Activated CD8-positive, alpha-beta T cell treated with anti-CD3 and anti-CD28 coated beads, Interleukin-2, amount 10 ng/mL, durations not matched to agents 7 days and 5 days (primary cell): ENCODE data around the gene ZMPSTE24. TPM values are rescaled to one million over a fixed set of nuclear protein-coding genes. Genes with fewer than 3 reads are reported as not detected.
A peak's percentile ranks its signal among the peaks of the same experiment; 100 is the strongest.

Experiments used
- ATAC-seq: fragments of 150-1000 bp; cut with Tn5 transposase; one replicate; pipeline ENCODE4 v1.10.0; 2021; ENCODE audit warnings: moderate library complexity
- CTCF ChIA-PET: fragments of 350-600 bp; sonication (Branson Sonifier 250); formaldehyde crosslinking; loops from one replicate; lab custom pipeline; 2021; ENCODE audit warnings: antibody characterized with exemption; lab: Charles Lee
- POLR2A ChIA-PET: fragments of 350-600 bp; sonication (Branson Sonifier 250); formaldehyde crosslinking; loops from one replicate; lab custom pipeline; 2021; ENCODE audit warnings: antibody characterized with exemption; lab: Charles Lee
- DNase-seq: peaks from one replicate; pipeline ENCODE4 v3.0.0-alpha.2; 2020
- H3K27ac Mint-ChIP-seq: one replicate; pipeline ENCODE4 v1.8.0; 2021; ENCODE audit warnings: mild to moderate bottlenecking, mixed read lengths
- H3K27me3 Mint-ChIP-seq: one replicate; pipeline ENCODE4 v1.8.0; 2021; ENCODE audit warnings: low read depth, mixed read lengths
- H3K36me3 Mint-ChIP-seq: one replicate; pipeline ENCODE4 v1.8.0; 2021; ENCODE audit warnings: low read depth, mixed read lengths
- H3K4me1 Mint-ChIP-seq: one replicate; pipeline ENCODE4 v1.8.0; 2021; ENCODE audit warnings: low read depth, mixed read lengths
- H3K4me3 Mint-ChIP-seq: one replicate; pipeline ENCODE4 v1.8.0; 2021; ENCODE audit warnings: mild to moderate bottlenecking, mixed read lengths
- H3K9me3 Mint-ChIP-seq: one replicate; pipeline ENCODE4 v1.8.0; 2022; ENCODE audit warnings: mixed read lengths; ENCODE audit not compliant: insufficient read depth
- total RNA-seq, 2 experiments: library from RNA; stranded (reverse); gene quantifications; one replicate each; pipeline ENCODE4 v1.2.3, GENCODE V29; 2021

ZMPSTE24 gene
- total RNA-seq, 2 experiments from 2014 or later, result 28.9 to 29.8 TPM

DNA sequence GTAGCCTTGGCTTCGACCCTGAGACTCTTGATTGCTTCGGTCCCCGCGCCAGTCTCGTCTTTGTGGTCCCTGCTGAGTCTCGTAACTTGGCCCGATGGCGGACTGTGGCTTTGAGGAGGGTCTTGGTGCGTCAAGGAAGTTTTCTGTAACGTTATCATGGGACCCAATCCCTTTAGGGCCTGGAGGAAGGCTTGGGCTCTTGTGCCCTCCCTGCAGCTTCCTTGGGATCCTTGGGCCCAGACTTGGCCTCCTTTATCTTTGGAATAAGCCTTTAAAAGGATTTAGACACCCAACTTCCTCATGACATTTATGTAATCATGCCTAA, 371 bp downstream of the ZMPSTE24 start:
- ATAC-seq, result no peak
- H3K36me3 Mint-ChIP-seq, result peaks cover 45% of the 10 kb centered on the region
- H3K9me3 Mint-ChIP-seq, result no peaks in the 10 kb centered on the region
- no peak for DNase-seq
- H3K27ac Mint-ChIP-seq, result peak overlapping the region; percentile 100
- peak overlapping the region; percentile 99 for H3K4me3 Mint-ChIP-seq
- POLR2A ChIA-PET, result interaction anchor here (0.6 to 1.8 kb wide), 7 partner anchors 15 to 218 kb away, joined by 3 to 21 read pairs (median 5); partner anchors contain the start of genes CAP1 and RLF
- H3K4me1 Mint-ChIP-seq, result peaks cover 51% of the 10 kb centered on the region
- H3K27me3 Mint-ChIP-seq, result no peaks in the 10 kb centered on the region
- CTCF ChIA-PET, result interaction anchor here (1.0 to 1.3 kb wide), 2 partner anchors 75 to 126 kb away, joined by 3 to 4 read pairs; no protein-coding TSS in a partner anchor

DNA sequence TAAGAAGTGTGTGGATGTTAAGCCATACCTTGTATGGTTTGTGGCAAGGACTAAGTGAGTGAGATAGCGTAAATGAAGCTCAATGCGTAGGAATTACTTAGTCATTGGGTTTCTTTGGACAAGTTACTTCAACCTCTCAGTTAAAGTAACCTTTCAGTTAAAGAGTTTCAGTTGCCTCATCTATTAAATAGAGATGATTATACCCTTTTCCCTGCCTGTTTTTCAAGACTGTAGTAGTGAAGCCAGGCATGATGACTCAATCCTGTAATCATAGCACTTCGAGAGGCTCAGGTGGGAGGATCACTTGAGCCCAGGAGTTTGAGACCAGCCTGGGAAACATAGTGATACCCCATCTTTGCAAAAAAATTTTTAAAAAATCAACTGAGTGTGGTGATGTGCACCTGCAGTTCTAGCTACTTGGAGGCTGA, 6.3 kb downstream of the ZMPSTE24 start:
- no peak for ATAC-seq
- Mint-ChIP-seq H3K36me3 (peaks cover 44% of the 10 kb centered on the region), H3K27ac (no peak overlapping the region), H3K9me3 (no peaks in the 10 kb centered on the region), H3K4me3 (no peak overlapping the region), H3K4me1 (peaks cover 33% of the 10 kb centered on the region), H3K27me3 (no peaks in the 10 kb centered on the region)
- ChIA-PET CTCF (interaction anchor here (1.0 to 2.2 kb wide), 5 partner anchors 9 to 120 kb away, joined by 3 to 7 read pairs (median 4); no protein-coding TSS in a partner anchor), POLR2A (interaction anchor here (1.4 kb wide), 1 partner anchor 51 kb away, joined by 4 read pairs; no protein-coding TSS in a partner anchor)
- no peak for DNase-seq

GRCh38 chr1:40265298-40265697, 7.3 kb downstream of the ZMPSTE24 start:
- POLR2A ChIA-PET, result interaction anchor here (1.4 kb wide), 1 partner anchor 50 kb away, joined by 4 read pairs; no protein-coding TSS in a partner anchor
- Mint-ChIP-seq H3K36me3 (peaks cover 45% of the 10 kb centered on the region), H3K27ac (no peak overlapping the region), H3K27me3 (no peaks in the 10 kb centered on the region), H3K4me1 (peaks cover 26% of the 10 kb centered on the region), H3K9me3 (no peaks in the 10 kb centered on the region), H3K4me3 (no peak overlapping the region)
- DNase-seq, result no peak
- CTCF ChIA-PET, result interaction anchor here (1.0 to 2.2 kb wide), 4 partner anchors 24 to 112 kb away, joined by 3 to 9 read pairs (median 6); no protein-coding TSS in a partner anchor
- no peak for ATAC-seq

GRCh38 chr1:40265919-40266318, 7.9 kb downstream of the ZMPSTE24 start:
- Mint-ChIP-seq H3K36me3 (peaks cover 44% of the 10 kb centered on the region), H3K27me3 (no peaks in the 10 kb centered on the region), H3K27ac (no peak overlapping the region), H3K4me3 (no peak overlapping the region), H3K9me3 (no peaks in the 10 kb centered on the region), H3K4me1 (peaks cover 20% of the 10 kb centered on the region)
- DNase-seq (no peak), ATAC-seq (no peak)
- ChIA-PET POLR2A (interaction anchor here (0.6 kb wide), 1 partner anchor 9 kb away, joined by 3 read pairs; no protein-coding TSS in a partner anchor), CTCF (interaction anchor here (0.8 to 2.2 kb wide), 5 partner anchors 49 to 113 kb away, joined by 3 to 9 read pairs (median 4); no protein-coding TSS in a partner anchor)

GRCh38 chr1:40266786-40267535, 8.9 kb downstream of the ZMPSTE24 start:
- Mint-ChIP-seq H3K4me3 (no peak overlapping the region), H3K27ac (no peak overlapping the region), H3K27me3 (no peaks in the 10 kb centered on the region), H3K9me3 (no peaks in the 10 kb centered on the region), H3K4me1 (peaks cover 13% of the 10 kb centered on the region), H3K36me3 (peaks cover 41% of the 10 kb centered on the region)
- ChIA-PET CTCF (interaction anchor here (0.6 to 2.0 kb wide), 4 partner anchors 48 to 123 kb away, joined by 3 to 9 read pairs (median 4); no protein-coding TSS in a partner anchor), POLR2A (interaction anchor here (0.6 to 1.2 kb wide), 2 partner anchors 10 to 61 kb away, joined by 3 to 4 read pairs; no protein-coding TSS in a partner anchor)
- DNase-seq (no peak), ATAC-seq (no peak)

- POLR2A ChIA-PET, result interaction anchor here (1.2 kb wide), 1 partner anchor 61 kb away, joined by 4 read pairs; no protein-coding TSS in a partner anchor
- ATAC-seq (no peak), DNase-seq (no peak)
- Mint-ChIP-seq H3K4me1 (peaks cover 11% of the 10 kb centered on the region), H3K36me3 (peaks cover 41% of the 10 kb centered on the region), H3K4me3 (no peak overlapping the region), H3K9me3 (no peaks in the 10 kb centered on the region), H3K27ac (no peak overlapping the region), H3K27me3 (no peaks in the 10 kb centered on the region)
- CTCF ChIA-PET, result interaction anchor here (2.6 kb wide), 1 partner anchor 48 kb away, joined by 9 read pairs; no protein-coding TSS in a partner anchor
Observed at GRCh38 chr1:40267767-40268187, 9.7 kb downstream of the ZMPSTE24 start.

DNA sequence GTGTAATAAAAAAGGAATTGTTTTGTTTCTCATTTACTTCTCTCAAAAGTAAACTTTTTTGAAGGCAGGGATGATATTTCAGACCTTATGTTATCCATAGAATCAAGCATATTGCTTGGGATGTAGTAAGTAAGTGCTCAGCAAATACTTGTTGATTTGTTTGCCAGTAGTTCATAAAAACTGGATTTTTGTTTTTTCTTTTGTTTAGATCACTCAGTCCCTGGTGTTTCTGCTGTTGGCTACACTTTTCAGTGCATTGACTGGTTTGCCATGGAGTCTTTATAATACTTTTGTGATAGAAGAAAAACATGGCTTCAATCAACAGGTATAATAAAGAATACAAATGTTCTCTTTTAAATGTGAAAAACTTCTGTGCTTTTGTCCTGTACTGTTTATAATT, 10.2 kb downstream of the ZMPSTE24 start:
- Mint-ChIP-seq H3K4me3 (no peak overlapping the region), H3K36me3 (peaks cover 42% of the 10 kb centered on the region), H3K9me3 (no peaks in the 10 kb centered on the region), H3K27me3 (no peaks in the 10 kb centered on the region), H3K27ac (no peak overlapping the region), H3K4me1 (peaks cover 8% of the 10 kb centered on the region)
- CTCF ChIA-PET, result interaction anchor here (2.6 kb wide), 1 partner anchor 47 kb away, joined by 9 read pairs; no protein-coding TSS in a partner anchor
- POLR2A ChIA-PET, result interaction anchor here (1.2 kb wide), 1 partner anchor 60 kb away, joined by 4 read pairs; no protein-coding TSS in a partner anchor
- no peak for ATAC-seq
- no peak for DNase-seq

GRCh38 chr1:40270152-40270834, 12.3 kb downstream of the ZMPSTE24 start:
- ATAC-seq, result no peak
- ChIA-PET POLR2A (no interaction called here), CTCF (interaction anchor here (0.6 to 2.6 kb wide), 3 partner anchors 45 to 126 kb away, joined by 3 to 9 read pairs (median 3); no protein-coding TSS in a partner anchor)
- H3K27me3 Mint-ChIP-seq, result no peaks in the 10 kb centered on the region
- H3K36me3 Mint-ChIP-seq, result peaks cover 49% of the 10 kb centered on the region
- no peak overlapping the region for H3K4me3 Mint-ChIP-seq
- H3K4me1 Mint-ChIP-seq, result peaks cover 2% of the 10 kb centered on the region
- H3K27ac Mint-ChIP-seq, result peak overlapping the region; percentile 27
- DNase-seq, result no peak
- H3K9me3 Mint-ChIP-seq, result no peaks in the 10 kb centered on the region

- ATAC-seq (no peak), DNase-seq (no peak)
- peaks cover 49% of the 10 kb centered on the region for H3K36me3 Mint-ChIP-seq
- CTCF ChIA-PET, result interaction anchor here (1.1 to 2.5 kb wide), 5 partner anchors 9 to 129 kb away, joined by 3 to 9 read pairs (median 7); no protein-coding TSS in a partner anchor
- no peaks in the 10 kb centered on the region for H3K9me3 Mint-ChIP-seq
- no peak overlapping the region for H3K4me3 Mint-ChIP-seq
- H3K27ac Mint-ChIP-seq, result no peak overlapping the region
- no peaks in the 10 kb centered on the region for H3K27me3 Mint-ChIP-seq
- POLR2A ChIA-PET, result interaction anchor here (1.5 kb wide), 1 partner anchor 15 kb away, joined by 5 read pairs; the partner anchor contains the start of gene ZMPSTE24
- no peaks in the 10 kb centered on the region for H3K4me1 Mint-ChIP-seq
Observed at GRCh38 chr1:40272653-40273213, 14.7 kb downstream of the ZMPSTE24 start.

DNA sequence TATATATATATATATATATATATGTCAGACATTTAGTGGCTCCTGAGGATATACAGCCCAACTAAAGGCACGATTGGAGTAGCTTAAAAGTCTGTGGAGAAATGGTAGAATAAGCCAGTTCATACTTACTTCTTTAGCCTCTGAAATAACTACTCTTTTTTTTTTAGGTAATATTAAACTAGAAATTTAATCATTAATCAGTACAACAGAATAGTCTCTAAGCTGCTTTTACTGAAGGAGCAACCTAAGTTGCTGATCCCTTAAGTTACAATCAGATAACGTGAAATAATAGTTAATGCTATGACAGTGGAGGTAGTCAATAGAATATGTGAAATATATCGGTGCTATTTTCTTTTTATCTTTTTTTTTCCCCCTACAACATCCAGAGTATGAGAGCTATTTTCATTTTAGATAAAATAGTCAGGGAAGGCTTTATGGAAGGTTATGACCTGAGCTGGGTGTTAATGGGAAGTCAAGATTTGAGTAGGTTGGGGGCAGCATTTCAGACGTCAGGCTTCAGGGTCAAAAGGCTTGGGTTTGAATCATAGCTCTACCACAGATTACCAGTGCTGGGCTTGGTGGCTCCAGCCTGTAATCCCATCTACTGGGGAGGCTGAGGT, 15.6 kb downstream of the ZMPSTE24 start:
- ChIA-PET POLR2A (interaction anchor here (0.6 to 1.5 kb wide), 2 partner anchors 16 to 115 kb away, joined by 3 to 5 read pairs; partner anchors contain the start of gene ZMPSTE24), CTCF (interaction anchor here (0.8 to 2.5 kb wide), 5 partner anchors 10 to 130 kb away, joined by 3 to 9 read pairs (median 7); no protein-coding TSS in a partner anchor)
- Mint-ChIP-seq H3K36me3 (peaks cover 45% of the 10 kb centered on the region), H3K27me3 (no peaks in the 10 kb centered on the region), H3K4me1 (no peaks in the 10 kb centered on the region), H3K4me3 (no peak overlapping the region), H3K27ac (no peak overlapping the region), H3K9me3 (no peaks in the 10 kb centered on the region)
- DNase-seq (no peak), ATAC-seq (no peak)
